Activated CD8-positive, alpha-beta T cell treated with anti-CD3 and anti-CD28 coated beads, Interleukin-2, amount 10 ng/mL, durations not matched to agents 7 days and 5 days (primary cell): ENCODE data around the gene UBE2G1. TPM values are rescaled to one million over a fixed set of nuclear protein-coding genes. Genes with fewer than 3 reads are reported as not detected.
A peak's percentile ranks its signal among the peaks of the same experiment; 100 is the strongest.
"Not testable (repeated sequence)": the region's sequence is repeated elsewhere in the genome, so short reads cannot be mapped to it uniquely, and the experiment has no call there.

Experiments
- ATAC-seq: fragments of 150-1000 bp; cut with Tn5 transposase; one replicate; pipeline ENCODE4 v1.10.0; 2021; ENCODE audit warnings: moderate library complexity
- CTCF ChIA-PET: fragments of 350-600 bp; sonication (Branson Sonifier 250); formaldehyde crosslinking; loops from one replicate; lab custom pipeline; 2021; ENCODE audit warnings: antibody characterized with exemption; lab: Charles Lee
- POLR2A ChIA-PET: fragments of 350-600 bp; sonication (Branson Sonifier 250); formaldehyde crosslinking; loops from one replicate; lab custom pipeline; 2021; ENCODE audit warnings: antibody characterized with exemption; lab: Charles Lee
- DNase-seq: peaks from one replicate; pipeline ENCODE4 v3.0.0-alpha.2; 2020
- H3K27ac Mint-ChIP-seq: one replicate; pipeline ENCODE4 v1.8.0; 2021; ENCODE audit warnings: mild to moderate bottlenecking, mixed read lengths
- H3K27me3 Mint-ChIP-seq: one replicate; pipeline ENCODE4 v1.8.0; 2021; ENCODE audit warnings: low read depth, mixed read lengths
- H3K36me3 Mint-ChIP-seq: one replicate; pipeline ENCODE4 v1.8.0; 2021; ENCODE audit warnings: low read depth, mixed read lengths
- H3K4me1 Mint-ChIP-seq: one replicate; pipeline ENCODE4 v1.8.0; 2021; ENCODE audit warnings: low read depth, mixed read lengths
- H3K4me3 Mint-ChIP-seq: one replicate; pipeline ENCODE4 v1.8.0; 2021; ENCODE audit warnings: mild to moderate bottlenecking, mixed read lengths
- H3K9me3 Mint-ChIP-seq: one replicate; pipeline ENCODE4 v1.8.0; 2022; ENCODE audit warnings: mixed read lengths; ENCODE audit not compliant: insufficient read depth
- total RNA-seq, 2 experiments: library from RNA; stranded (reverse); gene quantifications; one replicate each; pipeline ENCODE4 v1.2.3, GENCODE V29; 2021

Gene UBE2G1
- total RNA-seq, 2 experiments from 2014 or later, result 69.1 TPM

GRCh38 chr17:4357030-4357628 is 9.3 kb downstream of the UBE2G1 start:
- Mint-ChIP-seq H3K36me3 (peaks cover 14% of the 10 kb centered on the region), H3K27me3 (no peaks in the 10 kb centered on the region), H3K4me1 (peaks cover 17% of the 10 kb centered on the region), H3K27ac (no peak overlapping the region), H3K9me3 (no peaks in the 10 kb centered on the region), H3K4me3 (no peak overlapping the region)
- CTCF ChIA-PET, result interaction anchor here (1.5 kb wide), 1 partner anchor 141 kb away, joined by 3 read pairs; no protein-coding TSS in a partner anchor
- ATAC-seq (no peak), DNase-seq (no peak)
- POLR2A ChIA-PET, result no interaction called here

GRCh38 chr17:4354862-4355514 is 11.5 kb downstream of the UBE2G1 start:
- peaks cover 12% of the 10 kb centered on the region for H3K4me1 Mint-ChIP-seq
- peaks cover 7% of the 10 kb centered on the region for H3K36me3 Mint-ChIP-seq
- DNase-seq (no peak), ATAC-seq (no peak)
- no peak overlapping the region for H3K4me3 Mint-ChIP-seq
- no peak overlapping the region for H3K27ac Mint-ChIP-seq
- no peaks in the 10 kb centered on the region for H3K9me3 Mint-ChIP-seq
- CTCF ChIA-PET, result interaction anchor here (1.3 kb wide), 1 partner anchor 51 kb away, joined by 3 read pairs; no protein-coding TSS in a partner anchor
- POLR2A ChIA-PET, result no interaction called here
- no peaks in the 10 kb centered on the region for H3K27me3 Mint-ChIP-seq

- peaks cover 5% of the 10 kb centered on the region for H3K36me3 Mint-ChIP-seq
- POLR2A ChIA-PET, result no interaction called here
Observed at GRCh38 chr17:4354206-4354605, 12.3 kb downstream of the UBE2G1 start.

GRCh38 chr17:4350214-4350613 is 16.3 kb downstream of the UBE2G1 start:
- ChIA-PET CTCF (interaction anchor here (1.5 kb wide), 1 partner anchor 8 kb away, joined by 3 read pairs; no protein-coding TSS in a partner anchor), POLR2A (interaction anchor here (0.7 kb wide), 1 partner anchor 14 kb away, joined by 4 read pairs; no protein-coding TSS in a partner anchor)
- not testable (repeated sequence) for ATAC-seq, H3K36me3 Mint-ChIP-seq, H3K27me3 Mint-ChIP-seq, H3K9me3 Mint-ChIP-seq, H3K27ac Mint-ChIP-seq, DNase-seq, H3K4me1 Mint-ChIP-seq, H3K4me3 Mint-ChIP-seq

More at GRCh38 chr17:4354206-4354605, 12.3 kb downstream of the UBE2G1 start:
- Mint-ChIP-seq H3K9me3 (no peaks in the 10 kb centered on the region), H3K27ac (no peak overlapping the region), H3K4me1 (peaks cover 11% of the 10 kb centered on the region), H3K27me3 (no peaks in the 10 kb centered on the region), H3K4me3 (no peak overlapping the region)
- CTCF ChIA-PET, result interaction anchor here (1.3 to 1.7 kb wide), 2 partner anchors 50 to 51 kb away, joined by 3 to 5 read pairs; no protein-coding TSS in a partner anchor
- no peak for DNase-seq
- ATAC-seq, result no peak

- Mint-ChIP-seq H3K27ac (no peak overlapping the region), H3K9me3 (no peaks in the 10 kb centered on the region), H3K4me1 (no peaks in the 10 kb centered on the region), H3K4me3 (no peak overlapping the region), H3K36me3 (no peaks in the 10 kb centered on the region), H3K27me3 (no peaks in the 10 kb centered on the region)
- ChIA-PET CTCF (no interaction called here), POLR2A (no interaction called here)
- DNase-seq, result no peak
- ATAC-seq, result no peak
Observed at GRCh38 chr17:4345581-4346252, 20.8 kb downstream of the UBE2G1 start.

- ATAC-seq (no peak), DNase-seq (no peak)
- H3K27ac Mint-ChIP-seq, result no peak overlapping the region
- no peaks in the 10 kb centered on the region for H3K27me3 Mint-ChIP-seq
- ChIA-PET POLR2A (interaction anchor here (0.6 kb wide), 1 partner anchor 21 kb away, joined by 3 read pairs; no protein-coding TSS in a partner anchor), CTCF (no interaction called here)
- H3K4me1 Mint-ChIP-seq, result peaks cover 3% of the 10 kb centered on the region
- H3K36me3 Mint-ChIP-seq, result no peaks in the 10 kb centered on the region
- H3K4me3 Mint-ChIP-seq, result no peak overlapping the region
- H3K9me3 Mint-ChIP-seq, result no peaks in the 10 kb centered on the region
Observed at GRCh38 chr17:4344926-4345325, 21.5 kb downstream of the UBE2G1 start.

- no peaks in the 10 kb centered on the region for H3K36me3 Mint-ChIP-seq
- DNase-seq (no peak), ATAC-seq (no peak)
- POLR2A ChIA-PET, result no interaction called here
- H3K4me1 Mint-ChIP-seq, result peaks cover 5% of the 10 kb centered on the region
- H3K27me3 Mint-ChIP-seq, result no peaks in the 10 kb centered on the region
- H3K27ac Mint-ChIP-seq, result no peak overlapping the region
- CTCF ChIA-PET, result interaction anchor here (1.2 kb wide), 2 partner anchors 8 to 127 kb away, joined by 3 to 4 read pairs; no protein-coding TSS in a partner anchor
- no peaks in the 10 kb centered on the region for H3K9me3 Mint-ChIP-seq
- H3K4me3 Mint-ChIP-seq, result no peak overlapping the region
Observed at GRCh38 chr17:4342535-4342934, 23.9 kb downstream of the UBE2G1 start.

- ATAC-seq, result no peak
- DNase-seq, result no peak
- no peak overlapping the region for H3K4me3 Mint-ChIP-seq
- ChIA-PET CTCF (interaction anchor here (1.2 kb wide), 2 partner anchors 9 to 126 kb away, joined by 3 to 4 read pairs; no protein-coding TSS in a partner anchor), POLR2A (no interaction called here)
- H3K27me3 Mint-ChIP-seq, result no peaks in the 10 kb centered on the region
- H3K27ac Mint-ChIP-seq, result no peak overlapping the region
- no peaks in the 10 kb centered on the region for H3K9me3 Mint-ChIP-seq
- H3K36me3 Mint-ChIP-seq, result no peaks in the 10 kb centered on the region
- H3K4me1 Mint-ChIP-seq, result peaks cover 6% of the 10 kb centered on the region
Observed at GRCh38 chr17:4341616-4341977, 24.9 kb downstream of the UBE2G1 start.

- Mint-ChIP-seq H3K4me1 (peaks cover 8% of the 10 kb centered on the region), H3K36me3 (no peaks in the 10 kb centered on the region), H3K27ac (no peak overlapping the region), H3K9me3 (no peaks in the 10 kb centered on the region), H3K27me3 (no peaks in the 10 kb centered on the region), H3K4me3 (no peak overlapping the region)
- POLR2A ChIA-PET, result no interaction called here
- DNase-seq (no peak), ATAC-seq (no peak)
- CTCF ChIA-PET, result interaction anchor here (1.2 kb wide), 2 partner anchors 10 to 125 kb away, joined by 3 to 4 read pairs; no protein-coding TSS in a partner anchor
Observed at GRCh38 chr17:4340914-4341615, 25.4 kb downstream of the UBE2G1 start.

GRCh38 chr17:4334776-4335584 is 31.5 kb downstream of the UBE2G1 start:
- Mint-ChIP-seq H3K27ac (peak overlapping the region; percentile 3), H3K36me3 (peaks cover 6% of the 10 kb centered on the region), H3K9me3 (no peaks in the 10 kb centered on the region), H3K4me3 (no peak overlapping the region), H3K4me1 (peaks cover 23% of the 10 kb centered on the region), H3K27me3 (no peaks in the 10 kb centered on the region)
- DNase-seq (no peak), ATAC-seq (no peak)
- ChIA-PET CTCF (no interaction called here), POLR2A (no interaction called here)

GRCh38 chr17:4334332-4334731 is 32.1 kb downstream of the UBE2G1 start:
- DNase-seq, result no peak
- ChIA-PET POLR2A (no interaction called here), CTCF (no interaction called here)
- Mint-ChIP-seq H3K4me1 (peaks cover 21% of the 10 kb centered on the region), H3K36me3 (peaks cover 10% of the 10 kb centered on the region), H3K27me3 (no peaks in the 10 kb centered on the region), H3K4me3 (no peak overlapping the region), H3K9me3 (no peaks in the 10 kb centered on the region), H3K27ac (no peak overlapping the region)
- no peak for ATAC-seq
